ENCODE data around the gene ALKBH6. TPM values are rescaled to one million over a fixed set of nuclear protein-coding genes. Genes with fewer than 3 reads are reported as not detected.
A peak's percentile ranks its signal among the peaks of the same experiment; 100 is the strongest.

Gene ALKBH6
- total and polyA plus RNA-seq, 9 of the 15 experiments (the other 6 are each of a cell fraction or from before 2014, with no cell fraction given): 0.67 to 62.0 (median 34.5) TPM

DNA sequence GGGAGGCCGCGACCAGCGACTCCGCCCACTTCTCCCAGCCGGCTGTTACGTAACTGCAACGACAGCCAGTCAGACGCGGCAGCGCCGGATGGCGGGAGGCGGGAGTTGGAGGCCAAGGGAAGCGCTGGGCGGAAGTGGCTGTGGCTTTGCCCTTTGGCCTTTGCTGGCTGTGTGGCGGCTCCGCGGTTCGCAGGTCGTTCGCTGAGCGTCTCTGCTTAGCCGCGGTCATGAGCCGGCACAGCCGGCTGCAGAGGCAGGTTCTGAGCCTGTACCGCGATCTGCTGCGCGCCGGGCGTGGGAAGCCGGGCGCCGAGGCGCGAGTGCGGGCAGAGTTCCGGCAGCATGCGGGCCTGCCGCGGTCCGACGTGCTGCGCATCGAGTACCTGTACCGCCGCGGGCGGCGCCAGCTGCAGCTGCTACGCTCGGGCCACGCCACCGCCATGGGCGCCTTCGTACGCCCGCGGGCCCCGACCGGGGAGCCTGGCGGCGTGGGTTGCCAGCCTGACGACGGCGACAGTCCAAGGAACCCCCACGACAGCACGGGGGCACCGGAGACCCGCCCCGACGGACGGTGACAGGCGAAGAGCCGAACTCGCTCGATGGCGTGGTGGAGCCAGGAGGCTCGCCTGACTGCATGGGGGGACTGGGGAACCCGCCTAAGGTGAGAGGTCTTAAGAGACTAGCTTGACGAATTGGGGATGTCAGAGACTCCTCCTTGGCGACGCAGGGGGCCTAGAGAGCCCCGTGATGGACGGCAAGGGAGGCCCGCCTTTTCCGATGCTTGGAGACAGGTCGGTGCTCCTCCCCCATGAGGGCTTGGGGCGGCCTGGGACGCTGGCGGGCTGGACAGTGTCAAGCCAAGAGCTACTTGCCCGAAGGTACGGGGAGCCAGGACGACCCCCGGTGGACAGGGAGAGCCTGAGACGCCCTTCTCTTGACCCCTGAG lies 18.7 kb downstream of the ALKBH6 start, which contains the start of gene SDHAF1 (continued):
- no peak for TF ChIP-seq ZNF354B (CRISPR knock-in tag; IDR thresholded peaks at IDR 0.05)
- TF ChIP-seq, protein P1, sequence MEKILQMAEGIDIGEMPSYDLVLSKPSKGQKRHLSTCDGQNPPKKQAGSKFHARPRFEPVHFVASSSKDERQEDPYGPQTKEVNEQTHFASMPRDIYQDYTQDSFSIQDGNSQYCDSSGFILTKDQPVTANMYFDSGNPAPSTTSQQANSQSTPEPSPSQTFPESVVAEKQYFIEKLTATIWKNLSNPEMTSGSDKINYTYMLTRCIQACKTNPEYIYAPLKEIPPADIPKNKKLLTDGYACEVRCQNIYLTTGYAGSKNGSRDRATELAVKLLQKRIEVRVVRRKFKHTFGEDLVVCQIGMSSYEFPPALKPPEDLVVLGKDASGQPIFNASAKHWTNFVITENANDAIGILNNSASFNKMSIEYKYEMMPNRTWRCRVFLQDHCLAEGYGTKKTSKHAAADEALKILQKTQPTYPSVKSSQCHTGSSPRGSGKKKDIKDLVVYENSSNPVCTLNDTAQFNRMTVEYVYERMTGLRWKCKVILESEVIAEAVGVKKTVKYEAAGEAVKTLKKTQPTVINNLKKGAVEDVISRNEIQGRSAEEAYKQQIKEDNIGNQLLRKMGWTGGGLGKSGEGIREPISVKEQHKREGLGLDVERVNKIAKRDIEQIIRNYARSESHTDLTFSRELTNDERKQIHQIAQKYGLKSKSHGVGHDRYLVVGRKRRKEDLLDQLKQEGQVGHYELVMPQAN (IDR thresholded peaks at IDR 0.05; ENCODE audit: borderline replicate concordance): peak; percentile 67; the same call in 1 of the 2 replicates
- TF ChIP-seq, protein P2, sequence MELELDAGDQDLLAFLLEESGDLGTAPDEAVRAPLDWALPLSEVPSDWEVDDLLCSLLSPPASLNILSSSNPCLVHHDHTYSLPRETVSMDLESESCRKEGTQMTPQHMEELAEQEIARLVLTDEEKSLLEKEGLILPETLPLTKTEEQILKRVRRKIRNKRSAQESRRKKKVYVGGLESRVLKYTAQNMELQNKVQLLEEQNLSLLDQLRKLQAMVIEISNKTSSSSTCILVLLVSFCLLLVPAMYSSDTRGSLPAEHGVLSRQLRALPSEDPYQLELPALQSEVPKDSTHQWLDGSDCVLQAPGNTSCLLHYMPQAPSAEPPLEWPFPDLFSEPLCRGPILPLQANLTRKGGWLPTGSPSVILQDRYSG (tag; conservative IDR thresholded peaks at IDR 0.05; ENCODE audit: low read depth): no peak
- peak; percentile 84 for TF ChIP-seq SAP30 (IDR thresholded peaks at IDR 0.05; ENCODE audit: borderline replicate concordance, insufficient read depth, low read depth, low read length, poor library complexity, severe bottlenecking)
- TF ChIP-seq SMAD1 (IDR thresholded peaks at IDR 0.05; ENCODE audit: low read depth, low read length, partially characterized antibody): peak; percentile 73
- TF ChIP-seq SUPT5H (IDR thresholded peaks at IDR 0.05): peak; percentile 85
- TF ChIP-seq ASH1L (IDR thresholded peaks at IDR 0.05; ENCODE audit: borderline replicate concordance, low read depth, partially characterized antibody): no peak
- TF ChIP-seq, protein P3, sequence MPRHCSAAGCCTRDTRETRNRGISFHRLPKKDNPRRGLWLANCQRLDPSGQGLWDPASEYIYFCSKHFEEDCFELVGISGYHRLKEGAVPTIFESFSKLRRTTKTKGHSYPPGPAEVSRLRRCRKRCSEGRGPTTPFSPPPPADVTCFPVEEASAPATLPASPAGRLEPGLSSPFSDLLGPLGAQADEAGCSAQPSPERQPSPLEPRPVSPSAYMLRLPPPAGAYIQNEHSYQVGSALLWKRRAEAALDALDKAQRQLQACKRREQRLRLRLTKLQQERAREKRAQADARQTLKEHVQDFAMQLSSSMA (CRISPR knock-in tag; IDR thresholded peaks at IDR 0.05): no peak
- TF ChIP-seq HNRNPLL (IDR thresholded peaks at IDR 0.05; ENCODE audit: low read depth, low read length, poor library complexity, severe bottlenecking): peak; percentile 88
- TF ChIP-seq, protein P4, sequence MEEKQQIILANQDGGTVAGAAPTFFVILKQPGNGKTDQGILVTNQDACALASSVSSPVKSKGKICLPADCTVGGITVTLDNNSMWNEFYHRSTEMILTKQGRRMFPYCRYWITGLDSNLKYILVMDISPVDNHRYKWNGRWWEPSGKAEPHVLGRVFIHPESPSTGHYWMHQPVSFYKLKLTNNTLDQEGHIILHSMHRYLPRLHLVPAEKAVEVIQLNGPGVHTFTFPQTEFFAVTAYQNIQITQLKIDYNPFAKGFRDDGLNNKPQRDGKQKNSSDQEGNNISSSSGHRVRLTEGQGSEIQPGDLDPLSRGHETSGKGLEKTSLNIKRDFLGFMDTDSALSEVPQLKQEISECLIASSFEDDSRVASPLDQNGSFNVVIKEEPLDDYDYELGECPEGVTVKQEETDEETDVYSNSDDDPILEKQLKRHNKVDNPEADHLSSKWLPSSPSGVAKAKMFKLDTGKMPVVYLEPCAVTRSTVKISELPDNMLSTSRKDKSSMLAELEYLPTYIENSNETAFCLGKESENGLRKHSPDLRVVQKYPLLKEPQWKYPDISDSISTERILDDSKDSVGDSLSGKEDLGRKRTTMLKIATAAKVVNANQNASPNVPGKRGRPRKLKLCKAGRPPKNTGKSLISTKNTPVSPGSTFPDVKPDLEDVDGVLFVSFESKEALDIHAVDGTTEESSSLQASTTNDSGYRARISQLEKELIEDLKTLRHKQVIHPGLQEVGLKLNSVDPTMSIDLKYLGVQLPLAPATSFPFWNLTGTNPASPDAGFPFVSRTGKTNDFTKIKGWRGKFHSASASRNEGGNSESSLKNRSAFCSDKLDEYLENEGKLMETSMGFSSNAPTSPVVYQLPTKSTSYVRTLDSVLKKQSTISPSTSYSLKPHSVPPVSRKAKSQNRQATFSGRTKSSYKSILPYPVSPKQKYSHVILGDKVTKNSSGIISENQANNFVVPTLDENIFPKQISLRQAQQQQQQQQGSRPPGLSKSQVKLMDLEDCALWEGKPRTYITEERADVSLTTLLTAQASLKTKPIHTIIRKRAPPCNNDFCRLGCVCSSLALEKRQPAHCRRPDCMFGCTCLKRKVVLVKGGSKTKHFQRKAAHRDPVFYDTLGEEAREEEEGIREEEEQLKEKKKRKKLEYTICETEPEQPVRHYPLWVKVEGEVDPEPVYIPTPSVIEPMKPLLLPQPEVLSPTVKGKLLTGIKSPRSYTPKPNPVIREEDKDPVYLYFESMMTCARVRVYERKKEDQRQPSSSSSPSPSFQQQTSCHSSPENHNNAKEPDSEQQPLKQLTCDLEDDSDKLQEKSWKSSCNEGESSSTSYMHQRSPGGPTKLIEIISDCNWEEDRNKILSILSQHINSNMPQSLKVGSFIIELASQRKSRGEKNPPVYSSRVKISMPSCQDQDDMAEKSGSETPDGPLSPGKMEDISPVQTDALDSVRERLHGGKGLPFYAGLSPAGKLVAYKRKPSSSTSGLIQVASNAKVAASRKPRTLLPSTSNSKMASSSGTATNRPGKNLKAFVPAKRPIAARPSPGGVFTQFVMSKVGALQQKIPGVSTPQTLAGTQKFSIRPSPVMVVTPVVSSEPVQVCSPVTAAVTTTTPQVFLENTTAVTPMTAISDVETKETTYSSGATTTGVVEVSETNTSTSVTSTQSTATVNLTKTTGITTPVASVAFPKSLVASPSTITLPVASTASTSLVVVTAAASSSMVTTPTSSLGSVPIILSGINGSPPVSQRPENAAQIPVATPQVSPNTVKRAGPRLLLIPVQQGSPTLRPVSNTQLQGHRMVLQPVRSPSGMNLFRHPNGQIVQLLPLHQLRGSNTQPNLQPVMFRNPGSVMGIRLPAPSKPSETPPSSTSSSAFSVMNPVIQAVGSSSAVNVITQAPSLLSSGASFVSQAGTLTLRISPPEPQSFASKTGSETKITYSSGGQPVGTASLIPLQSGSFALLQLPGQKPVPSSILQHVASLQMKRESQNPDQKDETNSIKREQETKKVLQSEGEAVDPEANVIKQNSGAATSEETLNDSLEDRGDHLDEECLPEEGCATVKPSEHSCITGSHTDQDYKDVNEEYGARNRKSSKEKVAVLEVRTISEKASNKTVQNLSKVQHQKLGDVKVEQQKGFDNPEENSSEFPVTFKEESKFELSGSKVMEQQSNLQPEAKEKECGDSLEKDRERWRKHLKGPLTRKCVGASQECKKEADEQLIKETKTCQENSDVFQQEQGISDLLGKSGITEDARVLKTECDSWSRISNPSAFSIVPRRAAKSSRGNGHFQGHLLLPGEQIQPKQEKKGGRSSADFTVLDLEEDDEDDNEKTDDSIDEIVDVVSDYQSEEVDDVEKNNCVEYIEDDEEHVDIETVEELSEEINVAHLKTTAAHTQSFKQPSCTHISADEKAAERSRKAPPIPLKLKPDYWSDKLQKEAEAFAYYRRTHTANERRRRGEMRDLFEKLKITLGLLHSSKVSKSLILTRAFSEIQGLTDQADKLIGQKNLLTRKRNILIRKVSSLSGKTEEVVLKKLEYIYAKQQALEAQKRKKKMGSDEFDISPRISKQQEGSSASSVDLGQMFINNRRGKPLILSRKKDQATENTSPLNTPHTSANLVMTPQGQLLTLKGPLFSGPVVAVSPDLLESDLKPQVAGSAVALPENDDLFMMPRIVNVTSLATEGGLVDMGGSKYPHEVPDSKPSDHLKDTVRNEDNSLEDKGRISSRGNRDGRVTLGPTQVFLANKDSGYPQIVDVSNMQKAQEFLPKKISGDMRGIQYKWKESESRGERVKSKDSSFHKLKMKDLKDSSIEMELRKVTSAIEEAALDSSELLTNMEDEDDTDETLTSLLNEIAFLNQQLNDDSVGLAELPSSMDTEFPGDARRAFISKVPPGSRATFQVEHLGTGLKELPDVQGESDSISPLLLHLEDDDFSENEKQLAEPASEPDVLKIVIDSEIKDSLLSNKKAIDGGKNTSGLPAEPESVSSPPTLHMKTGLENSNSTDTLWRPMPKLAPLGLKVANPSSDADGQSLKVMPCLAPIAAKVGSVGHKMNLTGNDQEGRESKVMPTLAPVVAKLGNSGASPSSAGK (IDR thresholded peaks at IDR 0.05): peak; percentile 82

All from K562 (cell line).